Measurements from ENCODE around the gene MAN1A2.
"Not testable (repeated sequence)": the region's sequence is repeated elsewhere in the genome, so short reads cannot be mapped to it uniquely, and the experiment has no call there.

The MAN1A2 gene

DNA sequence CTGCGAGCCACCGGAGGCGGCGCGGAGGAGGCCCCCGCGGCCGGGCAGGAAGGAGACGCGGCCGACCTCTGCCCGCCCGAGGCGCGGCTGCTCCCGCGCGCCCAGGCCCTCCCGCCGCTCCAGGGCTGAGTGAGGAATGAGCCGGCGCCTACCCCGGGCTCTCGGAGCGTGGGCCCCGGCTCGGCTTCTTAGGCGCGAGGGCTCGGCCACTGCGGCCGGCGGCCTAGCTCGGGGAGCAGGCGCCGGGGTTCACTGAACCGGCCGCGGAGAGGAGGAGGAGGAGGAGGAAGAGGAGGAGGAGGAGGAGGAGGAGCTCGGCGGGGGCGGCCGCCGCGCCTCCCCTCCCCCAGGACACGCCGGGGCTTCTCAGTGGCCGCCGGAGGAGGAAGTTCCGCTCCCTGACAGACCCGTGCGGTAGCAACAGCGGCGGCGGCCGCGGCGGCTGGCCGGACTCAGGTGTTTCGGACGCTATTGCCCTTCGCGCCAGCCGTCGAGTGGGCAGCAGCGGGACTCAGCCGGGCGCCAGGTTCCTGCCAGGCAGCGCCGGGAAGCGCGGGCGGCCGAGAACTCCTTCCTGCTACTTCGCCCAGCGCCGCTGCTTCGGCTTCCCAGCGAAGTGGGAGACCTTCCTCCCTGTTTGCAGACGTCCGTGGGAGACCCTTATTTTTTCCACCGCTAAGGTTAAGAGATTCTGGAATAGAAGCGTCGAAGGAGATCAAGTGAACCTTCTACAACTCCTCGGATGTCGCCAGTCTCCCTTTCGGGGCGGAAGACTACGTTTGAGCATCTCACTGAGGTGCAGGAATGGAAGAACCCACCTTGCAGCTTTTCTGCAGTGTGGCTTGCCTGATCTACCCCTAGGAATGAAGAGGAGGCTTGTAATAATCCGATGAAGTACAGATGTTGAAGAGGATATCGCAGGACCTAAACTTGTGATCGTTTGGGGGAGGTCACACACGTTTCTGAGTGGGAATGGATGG is at the start of gene MAN1A2:
MAN1A2 (plus strand) TSS at position 404 of the 980 bp plus-strand sequence. CDS start 735 bp downstream, outside the sequence.
- peak; percentile 32 for DNase-seq (ENCODE audit: low read depth)
- TF ChIP-seq, protein P1, sequence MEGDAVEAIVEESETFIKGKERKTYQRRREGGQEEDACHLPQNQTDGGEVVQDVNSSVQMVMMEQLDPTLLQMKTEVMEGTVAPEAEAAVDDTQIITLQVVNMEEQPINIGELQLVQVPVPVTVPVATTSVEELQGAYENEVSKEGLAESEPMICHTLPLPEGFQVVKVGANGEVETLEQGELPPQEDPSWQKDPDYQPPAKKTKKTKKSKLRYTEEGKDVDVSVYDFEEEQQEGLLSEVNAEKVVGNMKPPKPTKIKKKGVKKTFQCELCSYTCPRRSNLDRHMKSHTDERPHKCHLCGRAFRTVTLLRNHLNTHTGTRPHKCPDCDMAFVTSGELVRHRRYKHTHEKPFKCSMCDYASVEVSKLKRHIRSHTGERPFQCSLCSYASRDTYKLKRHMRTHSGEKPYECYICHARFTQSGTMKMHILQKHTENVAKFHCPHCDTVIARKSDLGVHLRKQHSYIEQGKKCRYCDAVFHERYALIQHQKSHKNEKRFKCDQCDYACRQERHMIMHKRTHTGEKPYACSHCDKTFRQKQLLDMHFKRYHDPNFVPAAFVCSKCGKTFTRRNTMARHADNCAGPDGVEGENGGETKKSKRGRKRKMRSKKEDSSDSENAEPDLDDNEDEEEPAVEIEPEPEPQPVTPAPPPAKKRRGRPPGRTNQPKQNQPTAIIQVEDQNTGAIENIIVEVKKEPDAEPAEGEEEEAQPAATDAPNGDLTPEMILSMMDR (IDR thresholded peaks at IDR 0.05; ENCODE audit: low read depth, low read length, missing control alignments) = no peak
- H3K4me3 ChIP-seq (ENCODE audit: low read depth, low read length) = peak within 1 kb of the TSS; percentile 84
- in situ Hi-C loops (cut with HindIII; ENCODE audit: low sequenced_read_pairs) = no loop called here

GRCh38 chr1:117318011-117318410 is 49.2 kb upstream of the MAN1A2 start:
- no peak for DNase-seq (ENCODE audit: low read depth)
- in situ Hi-C loops (cut with HindIII; ENCODE audit: low sequenced_read_pairs) = no loop called here
- no peak overlapping the region for H3K4me3 ChIP-seq (ENCODE audit: low read depth, low read length)
- TF ChIP-seq, protein P1 (IDR thresholded peaks at IDR 0.05; ENCODE audit: low read depth, low read length, missing control alignments) = no peak

GRCh38 chr1:117318426-117318825 is 48.8 kb upstream of the MAN1A2 start:
- no peak for DNase-seq (ENCODE audit: low read depth)
- no peak overlapping the region for H3K4me3 ChIP-seq (ENCODE audit: low read depth, low read length)
- in situ Hi-C loops (cut with HindIII; ENCODE audit: low sequenced_read_pairs) = no loop called here
- TF ChIP-seq, protein P1 (IDR thresholded peaks at IDR 0.05; ENCODE audit: low read depth, low read length, missing control alignments) = no peak

DNA sequence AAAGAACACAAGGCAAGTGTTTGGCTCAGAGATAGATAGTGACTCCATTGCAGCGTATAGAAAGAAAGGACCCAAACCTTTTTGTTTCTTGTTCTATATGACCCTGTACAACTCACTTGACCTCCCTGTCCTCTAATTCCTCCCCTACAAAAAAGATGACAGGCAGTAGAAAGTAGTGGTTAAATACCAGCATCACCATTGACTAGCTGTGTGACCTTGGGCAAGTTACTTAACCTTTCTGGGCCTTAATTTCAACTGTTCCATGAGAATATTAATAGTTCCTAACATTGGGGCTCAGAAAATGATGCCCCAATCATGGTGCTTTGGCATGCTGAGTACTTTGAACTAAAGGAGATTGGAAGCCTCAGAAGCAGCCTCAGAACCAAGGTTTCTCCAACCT is 46.7 kb upstream of the MAN1A2 start:
- TF ChIP-seq, protein P1 (IDR thresholded peaks at IDR 0.05; ENCODE audit: low read depth, low read length, missing control alignments) = no peak
- no peak for DNase-seq (ENCODE audit: low read depth)
- no peak overlapping the region for H3K4me3 ChIP-seq (ENCODE audit: low read depth, low read length)
- in situ Hi-C loops (cut with HindIII; ENCODE audit: low sequenced_read_pairs) = no loop called here

- in situ Hi-C loops (cut with HindIII; ENCODE audit: low sequenced_read_pairs) = no loop called here
- TF ChIP-seq, protein P1 (IDR thresholded peaks at IDR 0.05; ENCODE audit: low read depth, low read length, missing control alignments) = no peak
- H3K4me3 ChIP-seq (ENCODE audit: low read depth, low read length) = no peak overlapping the region
- no peak for DNase-seq (ENCODE audit: low read depth)
Observed at GRCh38 chr1:117321680-117322609, 45.3 kb upstream of the MAN1A2 start.

- in situ Hi-C loops (cut with HindIII; ENCODE audit: low sequenced_read_pairs) = no loop called here
- no peak for DNase-seq (ENCODE audit: low read depth)
- H3K4me3 ChIP-seq (ENCODE audit: low read depth, low read length) = no peak overlapping the region
- TF ChIP-seq, protein P1 (IDR thresholded peaks at IDR 0.05; ENCODE audit: low read depth, low read length, missing control alignments) = no peak
Observed at GRCh38 chr1:117324357-117324756, 42.9 kb upstream of the MAN1A2 start.

DNA sequence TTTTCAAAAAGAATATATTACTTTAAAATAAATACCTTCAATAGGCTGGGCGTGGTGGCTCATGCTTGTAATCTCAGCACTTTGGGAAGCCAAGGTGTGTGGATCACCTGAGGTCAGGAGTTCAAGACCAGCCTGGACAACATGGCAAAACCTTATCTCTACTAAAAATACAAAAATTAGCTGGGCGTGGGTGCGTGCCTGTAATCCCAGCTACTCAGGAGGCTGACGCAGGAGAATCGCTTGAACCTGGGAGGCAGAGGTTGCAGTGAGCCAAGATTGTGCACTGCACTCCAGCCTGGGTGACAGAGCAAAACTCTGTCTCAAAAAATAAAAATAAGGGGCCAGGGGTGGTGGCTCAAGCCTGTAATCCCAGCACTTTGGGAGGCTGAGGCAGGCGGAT is 41.2 kb upstream of the MAN1A2 start:
- DNase-seq (ENCODE audit: low read depth); H3K4me3 ChIP-seq (ENCODE audit: low read depth, low read length); in situ Hi-C loops (cut with HindIII; ENCODE audit: low sequenced_read_pairs): not testable (repeated sequence)

Data from astrocyte of the cerebellum (primary cell).